SK-N-SH treated with all-trans-retinoic acid at 6 μM for 48 hours (cell line): ENCODE data around the gene RBBP4.

ENCODE experiments used
- ATAC-seq: fragments of 200-7000 bp; cut with Tn5 transposase; 3 replicates; pipeline ENCODE4 v1.9.1; 2020; ENCODE audit warnings: mild to moderate bottlenecking, moderate library complexity
- ARNTL ChIP-seq: fragments of 450-650 bp; formaldehyde crosslinking; IDR thresholded peaks from 2 replicates; pipeline ENCODE4 v1.5.0; 2020; ENCODE audit warnings: low read depth, mild to moderate bottlenecking, moderate library complexity, borderline replicate concordance
- BACH2 ChIP-seq: fragments of 250-450 bp; sonication (Bioruptor Pico); IDR thresholded peaks from 2 replicates; pipeline ENCODE4 v1.9.0; 2021; ENCODE audit warnings: mild to moderate bottlenecking, borderline replicate concordance
- CSDC2 ChIP-seq: fragments of 250-450 bp; sonication (Bioruptor Pico); IDR thresholded peaks from 2 replicates; pipeline ENCODE4 v1.5.0; 2020; ENCODE audit warnings: mild to moderate bottlenecking, moderate library complexity
- CSRNP3 ChIP-seq: fragments of 250-450 bp; sonication (Bioruptor Pico); IDR thresholded peaks from 2 replicates; pipeline ENCODE4 v1.5.1; 2021; ENCODE audit warnings: mild to moderate bottlenecking, moderate library complexity
- ESRRG ChIP-seq: fragments of 250-450 bp; sonication (Bioruptor Pico); IDR thresholded peaks from 2 replicates; pipeline ENCODE4 v1.6.1; 2021; ENCODE audit warnings: mild to moderate bottlenecking
- GLIS3 ChIP-seq: fragments of 250-450 bp; sonication (Bioruptor Pico); IDR thresholded peaks from 2 replicates; pipeline ENCODE4 v1.5.0; 2020; ENCODE audit warnings: mild to moderate bottlenecking, moderate library complexity
- ISL1 ChIP-seq: fragments of 250-450 bp; sonication (Bioruptor Pico); IDR thresholded peaks from 2 replicates; pipeline ENCODE4 v2.1.2; 2022; ENCODE audit warnings: mild to moderate bottlenecking, moderate library complexity
- OSR1 ChIP-seq: fragments of 250-450 bp; sonication (Bioruptor Pico); IDR thresholded peaks from 2 replicates; pipeline ENCODE4 v1.8.0; 2022; ENCODE audit warnings: moderate library complexity, mild to moderate bottlenecking, inconsistent platforms
- POU6F1 ChIP-seq: fragments of 250-450 bp; sonication (Bioruptor Pico); IDR thresholded peaks from 2 replicates; pipeline ENCODE4 v1.8.0; 2021; ENCODE audit warnings: low read depth, mild to moderate bottlenecking, moderate library complexity, borderline replicate concordance
- PPARA ChIP-seq: fragments of 250-450 bp; sonication (Bioruptor Pico); IDR thresholded peaks from 2 replicates; pipeline ENCODE4 v1.5.0; 2020; ENCODE audit warnings: mild to moderate bottlenecking, borderline replicate concordance
- RARB ChIP-seq: fragments of 250-450 bp; sonication (Bioruptor Pico); IDR thresholded peaks from 2 replicates; pipeline ENCODE4 v1.8.0; 2021; ENCODE audit warnings: mild to moderate bottlenecking, moderate library complexity
- SNAI2 ChIP-seq: fragments of 250-450 bp; sonication (Bioruptor Pico); IDR thresholded peaks from 2 replicates; pipeline ENCODE4 v1.5.0; 2020; ENCODE audit warnings: mild to moderate bottlenecking, moderate library complexity
- TCF4 ChIP-seq: fragments of 250-450 bp; sonication (Bioruptor Pico); IDR thresholded peaks from 2 replicates; pipeline ENCODE4 v1.8.0; 2021; ENCODE audit warnings: mild to moderate bottlenecking, moderate library complexity, borderline replicate concordance
- TOX ChIP-seq: fragments of 250-450 bp; sonication (Bioruptor Pico); IDR thresholded peaks from 2 replicates; pipeline ENCODE4 v1.8.0; 2021; ENCODE audit warnings: mild to moderate bottlenecking, moderate library complexity, borderline replicate concordance
- TSHZ2 ChIP-seq: fragments of 250-450 bp; sonication (Bioruptor Pico); IDR thresholded peaks from 2 replicates; pipeline ENCODE4 v1.5.0; 2020; ENCODE audit warnings: mild to moderate bottlenecking, moderate library complexity
- ZC3H10 ChIP-seq: fragments of 250-450 bp; sonication (Bioruptor Pico); IDR thresholded peaks from 2 replicates; pipeline ENCODE4 v1.5.1; 2021; ENCODE audit warnings: mild to moderate bottlenecking, moderate library complexity
- ZFP3 ChIP-seq: fragments of 250-450 bp; sonication (Bioruptor Pico); IDR thresholded peaks from 2 replicates; pipeline ENCODE4 v1.5.0; 2020; ENCODE audit warnings: mild to moderate bottlenecking, moderate library complexity
- ZNF70 ChIP-seq: fragments of 450-650 bp; formaldehyde crosslinking; IDR thresholded peaks from 2 replicates; pipeline ENCODE4 v1.5.0; 2020; ENCODE audit warnings: mild to moderate bottlenecking, moderate library complexity
- ZNF8 ChIP-seq: fragments of 450-650 bp; formaldehyde crosslinking; IDR thresholded peaks from 2 replicates; pipeline ENCODE4 v1.5.0; 2020; ENCODE audit warnings: mild to moderate bottlenecking, moderate library complexity
- TF ChIP-seq, protein P1 (sequence below): fragments of 250-450 bp; sonication (Bioruptor Pico); IDR thresholded peaks from 2 replicates; pipeline ENCODE4 v1.5.1; 2020; ENCODE audit warnings: low read depth, mild to moderate bottlenecking, moderate library complexity

RBBP4 gene

DNA sequence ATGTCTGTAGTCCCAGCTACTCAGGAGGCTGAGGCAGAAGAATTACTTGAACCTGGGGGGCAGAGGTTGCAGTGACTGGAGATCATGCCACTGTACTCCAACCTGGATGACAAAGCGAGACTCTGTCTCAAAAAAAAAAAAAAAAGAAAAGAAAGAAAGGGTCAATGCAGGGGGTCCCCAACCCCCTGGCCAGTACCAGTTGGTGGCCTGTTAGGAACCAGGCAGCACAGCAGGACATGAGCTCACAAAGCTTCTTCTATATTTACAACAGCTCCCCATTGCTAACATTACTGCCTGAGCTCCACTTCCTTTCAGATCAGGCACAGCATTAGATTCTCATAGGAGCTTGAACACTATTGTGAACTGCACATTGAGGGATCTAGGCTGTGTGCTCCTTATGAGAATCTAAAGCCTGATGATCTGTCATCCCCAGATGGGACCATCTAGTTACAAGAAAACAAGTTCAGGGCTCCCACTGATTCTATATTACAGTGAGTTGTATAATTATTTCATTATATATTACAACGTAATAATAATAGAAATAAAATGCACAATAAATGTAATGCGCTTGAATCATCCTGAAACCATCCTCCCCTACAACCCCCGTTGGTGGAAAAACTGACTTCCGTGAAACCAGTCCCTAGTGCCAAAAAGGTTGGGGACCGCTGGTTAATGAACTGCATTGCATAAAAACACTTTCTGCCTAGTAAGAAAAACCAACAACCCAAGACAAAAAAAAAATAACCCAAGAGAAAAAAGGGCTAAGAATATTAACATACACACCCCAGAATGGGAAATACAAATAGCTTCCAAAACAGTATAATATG is 3.5 kb upstream of the RBBP4 start:
- ATAC-seq: no peak
- no peak for TF ChIP-seq RARB
- no peak for TF ChIP-seq TSHZ2

- ATAC-seq: peak; percentile 90
- no peak for TF ChIP-seq TSHZ2
- TF ChIP-seq GLIS3: no peak
- no peak for TF ChIP-seq RARB
- TF ChIP-seq ISL1 (CRISPR knock-in tag): no peak
- TF ChIP-seq ARNTL: no peak
- TF ChIP-seq CSRNP3 (CRISPR knock-in tag): no peak
- no peak for TF ChIP-seq PPARA
- TF ChIP-seq ZC3H10 (CRISPR knock-in tag): no peak
Observed at GRCh38 chr1:32650248-32650751, 708 bp upstream of the RBBP4 start, which contains the start of gene ZBTB8OS. Gene ZBTB8OS, minus strand, starts transcription at chr1:32650550. Its CDS starts 21 bp downstream, at chr1:32650529.

GRCh38 chr1:32651461-32652073 is 559 bp downstream of the RBBP4 start:
- TF ChIP-seq TOX (CRISPR knock-in tag) (no peak), ZFP3 (CRISPR knock-in tag) (0 out of 2 replicates have a peak, but pooled peaks have one; percentile 14)
- ATAC-seq: peak; percentile 16

DNA sequence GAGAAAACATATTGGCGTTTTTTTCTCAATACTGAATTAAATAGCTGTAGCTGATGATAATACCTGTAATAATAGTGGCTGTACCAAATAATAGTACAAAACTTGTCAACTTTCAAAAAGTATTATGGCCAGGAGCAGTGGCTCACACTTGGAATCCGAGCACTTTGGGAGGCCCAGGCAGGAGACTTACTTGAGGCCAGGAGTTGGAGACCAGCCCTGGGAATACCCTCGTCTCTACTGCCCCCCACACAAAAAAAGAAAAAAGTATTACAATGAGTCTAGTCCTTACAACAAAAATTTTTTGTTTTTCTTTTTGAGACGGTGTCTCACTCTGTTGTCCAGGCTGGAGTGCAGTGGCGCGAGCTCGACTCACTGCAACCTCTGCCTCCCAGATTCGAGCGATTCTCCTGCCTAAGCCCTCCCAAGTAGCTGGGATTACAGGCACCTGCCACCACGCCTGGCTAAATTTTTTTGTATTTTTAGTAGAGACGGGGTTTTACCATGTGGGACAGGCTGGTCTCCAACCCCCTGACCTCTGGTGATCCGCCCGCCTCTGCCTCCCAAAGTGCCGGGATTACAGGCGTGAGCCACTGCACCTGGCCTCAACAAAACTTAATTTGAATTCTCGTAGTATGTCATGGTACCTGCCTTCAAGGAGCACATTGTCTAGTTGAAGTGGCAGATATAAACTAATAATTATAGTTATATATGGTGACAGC is 1.4 kb downstream of the RBBP4 start:
- no peak for ATAC-seq
- TF ChIP-seq BACH2 (CRISPR knock-in tag) (no peak), ZC3H10 (CRISPR knock-in tag) (no peak), ISL1 (CRISPR knock-in tag) (no peak), ZNF8 (CRISPR knock-in tag) (no peak), ZNF70 (CRISPR knock-in tag) (0 out of 2 replicates have a peak, but pooled peaks have one; percentile 54), ZFP3 (CRISPR knock-in tag) (no peak)
- TF ChIP-seq, protein P1, sequence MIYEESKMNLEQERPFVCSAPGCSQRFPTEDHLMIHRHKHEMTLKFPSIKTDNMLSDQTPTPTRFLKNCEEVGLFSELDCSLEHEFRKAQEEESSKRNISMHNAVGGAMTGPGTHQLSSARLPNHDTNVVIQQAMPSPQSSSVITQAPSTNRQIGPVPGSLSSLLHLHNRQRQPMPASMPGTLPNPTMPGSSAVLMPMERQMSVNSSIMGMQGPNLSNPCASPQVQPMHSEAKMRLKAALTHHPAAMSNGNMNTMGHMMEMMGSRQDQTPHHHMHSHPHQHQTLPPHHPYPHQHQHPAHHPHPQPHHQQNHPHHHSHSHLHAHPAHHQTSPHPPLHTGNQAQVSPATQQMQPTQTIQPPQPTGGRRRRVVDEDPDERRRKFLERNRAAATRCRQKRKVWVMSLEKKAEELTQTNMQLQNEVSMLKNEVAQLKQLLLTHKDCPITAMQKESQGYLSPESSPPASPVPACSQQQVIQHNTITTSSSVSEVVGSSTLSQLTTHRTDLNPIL (CRISPR knock-in tag): no peak

DNA sequence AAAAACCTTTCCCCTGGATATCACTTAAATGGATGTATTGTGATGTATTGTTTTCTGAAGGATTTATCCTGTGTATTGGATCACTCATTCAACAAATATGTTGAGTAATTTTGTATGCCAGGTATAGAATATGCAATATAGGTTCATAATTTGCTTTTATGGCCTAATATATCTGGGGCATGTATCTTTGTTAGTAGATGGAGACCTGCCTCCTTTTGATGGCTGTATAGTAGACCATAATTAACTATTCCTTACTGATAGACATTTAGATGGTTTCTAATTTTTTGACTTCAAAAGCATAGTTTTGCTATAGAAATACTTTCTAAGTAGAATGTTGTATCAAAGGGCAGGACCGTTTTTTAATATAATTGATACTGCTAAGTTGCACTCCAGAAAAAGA is 8.6 kb downstream of the RBBP4 start:
- ATAC-seq: no peak
- TF ChIP-seq POU6F1 (no peak), CSDC2 (CRISPR knock-in tag) (no peak), SNAI2 (no peak), OSR1 (no peak), ZC3H10 (CRISPR knock-in tag) (no peak), ZNF8 (CRISPR knock-in tag) (no peak), ZFP3 (CRISPR knock-in tag) (no peak), TCF4 (CRISPR knock-in tag) (no peak), ESRRG (no peak)
- TF ChIP-seq, protein P1 (CRISPR knock-in tag): no peak
